Iris pigment epithelial cell (primary cell): Measurements from ENCODE around the gene SYT1.

Experiments
- DNase-seq: peaks from one replicate; pipeline ENCODE4 v3.0.0-alpha.2; 2011; ENCODE audit warnings: low read depth

Gene SYT1

DNA sequence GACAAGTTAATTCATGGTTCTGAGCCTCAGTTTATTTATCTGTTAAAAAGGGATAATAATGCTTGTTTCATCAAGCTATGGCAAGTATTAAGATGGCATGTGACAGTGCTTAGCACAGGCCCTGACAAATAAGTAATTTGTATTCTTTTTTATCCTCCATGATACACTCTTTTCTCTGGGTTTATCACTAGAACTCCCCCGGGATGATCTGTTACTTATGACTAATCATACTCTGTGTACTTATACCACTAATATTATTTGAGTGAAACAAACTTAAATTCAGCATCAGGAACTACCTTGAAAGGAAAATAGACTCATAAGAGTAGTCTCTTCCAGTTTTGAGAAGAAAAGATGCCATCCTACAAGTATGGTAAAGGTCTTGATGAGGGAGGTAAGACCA, 542.4 kb downstream of the SYT1 start:
- no peak for DNase-seq

DNA sequence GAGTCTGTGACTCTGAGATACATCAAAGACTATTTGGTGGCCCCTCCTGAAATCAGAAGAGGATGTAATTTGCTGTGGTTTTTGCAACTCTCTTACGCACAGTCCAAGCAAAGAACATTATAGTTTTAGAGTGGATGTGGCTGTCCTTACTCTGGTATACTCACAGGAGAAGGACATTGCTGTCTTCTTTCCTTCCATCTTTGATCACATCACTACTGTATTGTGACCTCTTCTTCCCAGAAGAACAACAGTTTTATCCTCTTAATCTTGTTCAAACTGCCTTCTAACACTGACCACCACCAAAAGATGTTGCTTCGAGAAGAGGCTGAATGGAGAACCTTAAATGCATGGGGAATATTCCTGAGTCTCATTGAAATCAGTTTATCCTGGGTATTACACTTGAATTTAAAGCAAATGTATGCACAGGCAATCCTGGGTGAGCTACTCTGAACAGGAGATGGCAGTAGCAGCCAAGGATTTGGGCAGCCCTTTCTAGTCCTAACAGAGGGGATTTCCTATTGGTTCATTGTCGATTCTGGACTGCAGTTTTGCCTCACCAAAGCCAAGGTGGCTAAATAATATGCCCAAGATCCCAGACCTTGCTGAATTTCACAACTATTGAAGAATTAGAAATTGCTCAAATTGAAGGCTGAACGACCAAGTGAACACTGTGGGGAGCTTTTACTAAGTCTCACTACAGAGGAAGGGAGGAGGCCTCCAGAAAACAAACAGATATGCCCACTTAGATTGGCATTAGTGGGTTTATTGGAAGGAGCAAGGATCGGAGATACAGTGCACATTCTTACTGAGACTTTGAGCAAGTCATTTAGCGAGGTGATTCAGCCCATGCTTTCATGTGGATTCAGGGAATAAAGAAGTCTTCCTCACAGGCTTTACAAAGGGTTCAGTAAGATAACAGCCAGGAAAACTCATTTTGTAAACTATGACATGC, 543.4 kb downstream of the SYT1 start:
- DNase-seq, result peak; percentile 91

DNA sequence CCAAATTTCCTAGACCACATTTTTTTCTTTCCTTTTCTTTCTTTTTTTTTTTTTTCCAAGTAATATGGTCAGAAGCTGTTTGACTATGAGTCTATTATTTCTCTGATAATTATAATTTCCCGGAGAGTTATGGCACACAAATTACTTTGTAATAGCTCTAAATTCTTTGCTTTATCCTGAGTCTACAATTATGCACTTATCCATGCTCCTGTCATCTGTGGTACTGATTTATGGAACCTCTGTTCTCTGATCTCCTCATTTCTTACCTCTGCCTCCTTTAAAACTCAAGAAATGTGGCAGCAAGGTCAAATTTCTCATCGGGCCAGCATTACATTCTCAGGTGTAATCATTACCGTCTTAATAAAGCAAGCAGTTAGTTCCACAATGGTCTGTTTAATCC, 544.1 kb downstream of the SYT1 start:
- no peak for DNase-seq

GRCh38 chr12:79409562-79409961, 545.0 kb downstream of the SYT1 start:
- peak; percentile 80 for DNase-seq

DNA sequence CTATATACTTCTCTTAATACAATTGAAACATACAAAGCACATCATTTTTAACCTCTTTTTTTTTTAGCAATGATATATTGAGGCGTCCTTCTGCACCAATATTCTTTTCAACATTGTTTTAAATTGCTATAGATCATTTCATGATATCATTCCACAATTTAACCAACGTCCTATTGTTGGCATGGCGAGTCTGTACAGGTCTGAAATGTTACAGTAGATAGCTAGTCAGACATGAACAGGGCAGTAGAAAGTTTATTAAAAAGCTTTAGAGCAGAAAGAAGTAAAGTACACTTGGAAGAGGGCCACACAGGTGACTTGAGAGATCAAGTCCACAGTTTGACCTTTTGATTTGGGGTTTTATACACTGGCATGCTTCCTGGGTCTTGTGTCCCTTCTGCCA, 547.2 kb downstream of the SYT1 start:
- no peak for DNase-seq

DNA sequence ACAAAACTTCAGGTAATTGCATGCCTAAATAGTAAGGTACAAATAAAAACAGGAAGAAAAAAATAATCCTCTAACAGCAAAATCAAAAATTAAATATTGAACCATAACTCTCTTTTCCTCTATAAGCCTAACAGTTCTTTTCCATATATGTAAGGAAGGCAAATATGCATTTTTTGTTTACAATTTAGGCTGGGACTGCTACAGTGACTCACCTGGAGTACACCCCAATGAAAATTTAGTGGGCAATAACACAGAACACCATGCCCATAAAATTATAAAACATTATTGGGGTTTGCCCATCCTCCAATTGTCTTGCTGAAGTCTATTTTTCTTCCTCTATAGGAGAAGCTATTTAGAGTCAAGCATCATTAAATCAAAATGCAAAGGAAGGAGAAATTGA, 549.2 kb downstream of the SYT1 start:
- DNase-seq, result no peak

DNA sequence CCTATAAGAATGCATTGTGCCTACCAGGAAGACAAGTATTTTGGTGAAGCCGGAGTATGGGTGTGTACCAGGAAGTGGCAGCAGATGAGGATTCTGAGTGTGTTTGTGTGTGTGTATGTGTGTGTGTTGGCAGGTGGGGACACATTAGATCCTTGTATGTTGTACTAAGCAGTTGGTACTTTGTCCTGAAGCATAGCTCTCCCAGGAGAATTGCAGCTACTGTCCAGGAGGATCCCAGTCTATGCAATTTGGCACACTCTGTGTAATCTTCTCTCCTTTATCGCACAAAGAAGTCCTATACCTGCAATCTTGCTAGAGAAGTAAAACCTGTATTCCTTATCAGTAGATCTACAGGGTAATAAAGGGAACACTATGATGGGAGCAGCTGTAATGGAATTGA, 549.7 kb downstream of the SYT1 start:
- no peak for DNase-seq

DNA sequence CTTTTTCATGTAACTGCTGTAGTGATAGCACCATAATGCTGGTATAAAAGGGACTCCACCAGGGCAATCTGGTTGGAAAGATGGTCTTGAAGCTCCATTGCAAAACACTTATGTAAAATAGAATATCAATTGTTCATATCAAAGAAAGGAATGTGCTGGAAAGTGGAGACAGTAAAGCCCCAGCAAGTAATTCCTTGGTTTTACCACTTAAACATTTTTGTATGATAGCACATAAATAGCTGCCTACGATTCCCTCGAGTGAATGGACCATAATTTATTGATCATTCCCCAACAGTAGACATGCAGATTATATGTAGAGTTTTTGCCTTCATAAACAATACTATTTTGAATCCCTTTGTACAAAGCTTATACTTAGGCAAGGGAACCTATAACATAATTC, 550.7 kb downstream of the SYT1 start:
- DNase-seq, result peak; percentile 44

DNA sequence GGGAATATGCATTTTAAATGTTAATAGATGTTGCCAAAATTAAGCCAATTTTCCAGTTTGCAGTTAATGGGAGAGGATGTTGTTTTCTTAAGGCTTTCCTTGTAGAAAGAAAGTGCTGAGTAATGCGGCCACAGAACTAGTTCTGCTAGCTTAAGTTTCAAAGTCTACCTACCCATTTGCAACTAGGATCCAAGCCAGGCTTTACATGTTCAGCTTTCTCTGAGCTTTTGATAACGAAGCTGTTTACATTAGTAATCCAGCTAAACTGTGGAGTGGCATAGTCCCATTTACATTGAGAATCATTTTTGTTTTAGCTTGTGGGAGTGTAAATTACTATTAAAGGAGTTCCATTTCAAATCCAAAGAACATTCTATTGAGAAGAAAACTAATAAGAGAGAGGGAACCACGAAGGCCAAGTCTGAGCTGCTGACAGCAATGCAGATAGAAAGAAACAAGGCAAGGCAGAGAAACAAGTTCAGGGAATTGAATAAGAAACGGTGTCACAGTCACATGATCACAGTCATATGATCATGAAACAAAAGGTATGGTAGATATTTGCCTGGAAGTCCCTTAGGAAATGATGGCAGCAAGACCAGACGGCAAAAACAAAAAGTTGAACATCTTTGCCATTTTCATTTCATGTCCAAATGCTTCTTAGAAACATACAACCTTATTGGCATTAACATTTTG, 551.3 kb downstream of the SYT1 start:
- peak; percentile 76 for DNase-seq

- peak; percentile 97 for DNase-seq
Measured at GRCh38 chr12:79420146-79420618, 555.6 kb downstream of the SYT1 start.

GRCh38 chr12:79421236-79421740, 556.7 kb downstream of the SYT1 start:
- no peak for DNase-seq

GRCh38 chr12:79422060-79422812, 557.7 kb downstream of the SYT1 start:
- peak; percentile 70 for DNase-seq

GRCh38 chr12:79423560-79423959, 559.0 kb downstream of the SYT1 start:
- DNase-seq, result no peak

GRCh38 chr12:79424109-79424721, 559.6 kb downstream of the SYT1 start:
- peak; percentile 98 for DNase-seq

DNA sequence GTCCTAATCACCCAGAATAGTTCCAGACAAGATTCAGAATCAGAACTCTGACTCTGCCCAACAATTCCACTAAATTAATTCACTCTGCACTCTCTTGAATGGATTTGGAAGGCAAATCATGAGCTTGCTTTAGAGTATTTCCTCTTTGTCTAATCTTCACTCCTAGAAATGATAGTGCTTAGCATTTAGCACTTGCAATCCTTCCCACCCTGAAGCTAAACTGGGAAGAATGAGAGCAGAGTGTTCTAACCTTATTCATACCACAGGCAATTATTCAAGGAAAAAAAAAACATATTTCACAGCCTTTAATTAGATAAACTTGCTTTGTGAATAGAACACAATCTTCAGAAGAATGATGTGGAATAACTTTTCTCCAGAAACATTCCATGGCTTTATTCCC, 561.5 kb downstream of the SYT1 start:
- no peak for DNase-seq

- DNase-seq, result peak; percentile 51
Measured at GRCh38 chr12:79426744-79427143, 562.2 kb downstream of the SYT1 start.

DNA sequence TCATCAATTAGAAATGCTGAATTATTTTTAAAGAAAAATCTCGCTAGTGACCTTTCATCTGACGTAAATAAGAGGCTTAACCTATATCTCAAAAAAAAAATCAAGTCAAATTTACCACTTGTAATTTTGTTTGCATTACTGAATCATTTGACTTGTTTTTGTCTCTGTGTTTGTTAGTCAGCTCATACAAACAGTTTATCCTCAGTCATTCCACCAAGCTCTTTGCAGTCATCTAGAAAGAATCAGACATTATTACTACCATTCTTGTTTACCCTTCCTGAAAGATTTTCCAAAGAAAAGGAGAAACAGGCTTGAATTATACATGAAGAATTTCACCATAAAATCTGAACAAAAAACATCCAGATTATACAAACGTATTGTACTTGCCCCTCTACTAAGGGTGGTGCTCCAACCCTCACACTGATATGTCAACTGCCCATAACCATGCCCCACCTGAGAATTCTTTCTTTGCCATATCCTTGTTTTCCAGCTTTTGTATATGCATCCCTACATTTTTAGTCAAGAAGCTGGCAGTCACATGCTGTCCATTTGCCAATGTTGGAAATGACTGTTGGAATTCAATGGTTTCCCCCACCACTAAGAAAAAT, 569.0 kb downstream of the SYT1 start:
- DNase-seq, result no peak

GRCh38 chr12:79434561-79434960, 570.0 kb downstream of the SYT1 start:
- DNase-seq, result no peak

DNA sequence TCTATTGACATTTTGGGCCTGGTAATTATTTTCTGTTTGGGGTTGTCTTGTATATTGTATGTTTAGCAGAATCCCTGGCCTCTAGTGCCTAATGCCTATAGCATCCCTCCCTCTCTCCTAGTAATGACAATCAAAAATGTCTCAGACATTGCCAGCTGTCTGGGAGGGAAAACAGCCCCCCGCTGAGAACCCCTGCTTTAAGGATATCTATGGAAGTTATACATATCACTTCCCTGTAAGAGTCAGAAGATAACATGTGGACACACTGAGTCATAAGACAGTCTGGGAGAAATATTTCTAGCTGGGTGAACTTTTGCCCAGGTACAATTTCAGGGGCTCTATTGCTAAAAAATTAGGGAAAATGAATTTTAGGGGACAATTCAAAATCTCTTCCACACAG, 571.2 kb downstream of the SYT1 start:
- peak; percentile 42 for DNase-seq

DNA sequence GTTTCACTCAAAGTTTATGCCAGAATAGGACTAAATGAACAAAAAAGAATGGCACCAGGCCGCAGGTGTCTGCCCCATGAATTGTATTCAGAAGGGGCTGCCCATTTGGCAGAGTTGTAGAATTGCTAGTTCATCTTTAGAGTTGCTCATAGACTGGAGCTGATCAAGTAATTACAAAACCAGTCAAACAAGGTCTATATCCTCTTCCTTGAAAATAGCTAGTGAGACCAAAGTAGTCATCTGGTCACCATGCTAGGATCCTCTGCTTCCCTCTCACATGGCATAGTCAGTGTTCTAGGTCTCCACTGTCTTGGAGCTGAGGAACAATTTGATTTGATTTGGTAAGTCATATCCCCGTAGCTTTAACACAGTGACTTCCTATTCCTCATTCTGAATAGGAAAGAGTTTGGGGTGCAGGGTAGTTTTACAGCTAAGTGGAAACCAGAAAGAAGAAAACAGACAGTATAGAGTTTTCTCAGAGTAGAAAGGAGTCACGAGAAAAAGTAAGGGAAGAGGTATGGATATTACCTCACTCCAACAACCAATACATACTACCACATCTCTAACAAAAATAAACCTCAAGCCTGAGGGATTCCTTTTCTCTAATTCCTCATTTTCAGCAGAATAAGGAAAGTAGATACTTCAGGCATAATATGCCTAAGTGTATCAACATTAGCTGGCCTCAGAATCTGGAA, 574.1 kb downstream of the SYT1 start:
- DNase-seq, result no peak
